Prostate gland (tissue), 2 donors: Measurements from ENCODE around the gene FANCE.

Experiments
- CTCF ChIP-seq, 4 experiments: fragments of 200-600 bp in 2 of 4; fragments of 450-650 bp in 2 of 4; sonication (generic) in 2 of 4; IDR thresholded peaks; 1 replicate in 3 of 4; 2 replicates in 1 of 4; pipeline ENCODE4 v1.5.1; 2016 to 2019; ENCODE audit warnings: antibody characterized with exemption in 4 of 4, mild to moderate bottlenecking in 2 of 4, moderate library complexity in 2 of 4
- POLR2A ChIP-seq: fragments of 450-650 bp; IDR thresholded peaks from one replicate; pipeline ENCODE4 v1.6.1; 2016; ENCODE audit warnings: antibody characterized with exemption, mild to moderate bottlenecking

GRCh38 chr6:35465646-35466045, 13.5 kb downstream of the FANCE start:
- TF ChIP-seq POLR2A (no peak), CTCF (IDR thresholded peaks at IDR 0.05) (no peak)
